Vagina (tissue), 2 donors: ENCODE measurements around the gene SPEF1.

Experiments used
- POLR2A ChIP-seq, 2 donors: fragments of 450-650 bp; IDR thresholded peaks; one replicate each; pipeline ENCODE4 v1.6.1; 2017; ENCODE audit warnings: antibody characterized with exemption in 2 of 2, mild to moderate bottlenecking in 2 of 2, moderate library complexity in 2 of 2
- POLR2AphosphoS5 ChIP-seq, 2 donors: sonication (generic); formaldehyde crosslinking; IDR thresholded peaks; one replicate each; pipeline ENCODE4 v1.9.0; 2017; ENCODE audit warnings: antibody characterized with exemption in 2 of 2, mild to moderate bottlenecking in 2 of 2, low read depth in 1 of 2; ENCODE audit not compliant: insufficient read depth in 1 of 2
- TF ChIP-seq, protein P1 (sequence below), 3 experiments: fragments of 450-650 bp in 2 of 3; fragments of 200-600 bp in 1 of 3; sonication (generic) in 1 of 3; IDR thresholded peaks; one replicate each; pipeline ENCODE4 v1.5.1; 2017 to 2019; ENCODE audit warnings: antibody characterized with exemption in 3 of 3, mild to moderate bottlenecking in 2 of 3, moderate library complexity in 2 of 3

- TF ChIP-seq POLR2A (IDR thresholded peaks at IDR 0.05) (no peak), POLR2AphosphoS5 (IDR thresholded peaks at IDR 0.05; ENCODE audit: insufficient read depth in 1 of 2, low read depth in 1 of 2) (no peak)
- TF ChIP-seq, protein P1, sequence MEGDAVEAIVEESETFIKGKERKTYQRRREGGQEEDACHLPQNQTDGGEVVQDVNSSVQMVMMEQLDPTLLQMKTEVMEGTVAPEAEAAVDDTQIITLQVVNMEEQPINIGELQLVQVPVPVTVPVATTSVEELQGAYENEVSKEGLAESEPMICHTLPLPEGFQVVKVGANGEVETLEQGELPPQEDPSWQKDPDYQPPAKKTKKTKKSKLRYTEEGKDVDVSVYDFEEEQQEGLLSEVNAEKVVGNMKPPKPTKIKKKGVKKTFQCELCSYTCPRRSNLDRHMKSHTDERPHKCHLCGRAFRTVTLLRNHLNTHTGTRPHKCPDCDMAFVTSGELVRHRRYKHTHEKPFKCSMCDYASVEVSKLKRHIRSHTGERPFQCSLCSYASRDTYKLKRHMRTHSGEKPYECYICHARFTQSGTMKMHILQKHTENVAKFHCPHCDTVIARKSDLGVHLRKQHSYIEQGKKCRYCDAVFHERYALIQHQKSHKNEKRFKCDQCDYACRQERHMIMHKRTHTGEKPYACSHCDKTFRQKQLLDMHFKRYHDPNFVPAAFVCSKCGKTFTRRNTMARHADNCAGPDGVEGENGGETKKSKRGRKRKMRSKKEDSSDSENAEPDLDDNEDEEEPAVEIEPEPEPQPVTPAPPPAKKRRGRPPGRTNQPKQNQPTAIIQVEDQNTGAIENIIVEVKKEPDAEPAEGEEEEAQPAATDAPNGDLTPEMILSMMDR (IDR thresholded peaks at IDR 0.05), result no peak
Observed at GRCh38 chr20:3732327-3733118, 48.7 kb downstream of the SPEF1 start, which contains the start of gene HSPA12B.
